HG02870 (cell line): ENCODE measurements around the gene TAS2R46.
"Not testable (repeated sequence)": the region's sequence is repeated elsewhere in the genome, so short reads cannot be mapped to it uniquely, and the experiment has no call there.

Experiments used
- ATAC-seq: cut with Tn5 transposase; IDR thresholded peaks from one replicate; pipeline ENCODE4 v1.9.1; 2021; ENCODE audit warnings: mild to moderate bottlenecking, moderate library complexity; ENCODE audit not compliant: unreplicated experiment

Gene TAS2R46

DNA sequence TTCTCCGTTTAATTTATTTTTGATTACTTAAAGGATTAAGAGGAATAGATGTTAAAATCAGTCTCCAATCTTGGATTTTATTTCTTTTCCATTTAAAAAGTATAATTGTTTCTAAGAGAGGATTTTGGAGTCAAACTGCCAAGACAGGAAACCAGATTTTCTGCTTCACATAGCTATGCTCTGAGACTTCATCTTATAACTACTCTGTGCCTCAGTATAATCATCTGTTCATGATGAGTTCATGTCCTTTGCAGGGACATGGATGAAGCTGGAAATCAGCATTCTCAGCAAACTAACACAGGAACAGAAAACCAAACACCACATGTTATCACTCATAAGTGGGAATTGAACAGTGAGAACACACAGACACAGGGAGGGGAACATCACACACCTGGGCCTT lies 21.9 kb downstream of the TAS2R46 start:
- ATAC-seq = no peak

- ATAC-seq = no peak
Measured at GRCh38 chr12:11039171-11039570, 22.9 kb downstream of the TAS2R46 start.

DNA sequence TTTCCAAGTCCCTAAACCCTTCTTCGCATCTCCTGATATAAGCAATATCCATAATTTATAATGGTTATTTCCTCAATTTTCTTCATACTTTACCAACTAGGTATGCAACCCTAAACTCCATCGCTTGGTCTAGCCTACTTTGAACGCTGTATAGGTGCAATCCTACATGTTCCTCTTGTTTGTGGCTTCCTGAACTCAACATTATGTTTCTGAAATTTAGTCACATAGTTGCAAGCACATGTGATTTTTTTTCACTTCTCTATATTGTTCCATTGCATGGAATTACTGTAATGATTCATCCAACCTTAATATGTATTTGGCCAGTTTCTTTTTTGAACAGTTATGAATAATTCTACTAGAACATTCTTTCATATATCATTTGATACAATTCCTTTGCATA lies 28.1 kb downstream of the TAS2R46 start:
- ATAC-seq = not testable (repeated sequence)

GRCh38 chr12:11031307-11031706 lies 30.8 kb downstream of the TAS2R46 start, which contains the start of gene TAS2R31:
Gene TAS2R31 (minus strand): TSS chr12:11031407. CDS start chr12:11031335, 72 bp downstream.
- no peak for ATAC-seq

GRCh38 chr12:11026118-11026517 lies 36.0 kb downstream of the TAS2R46 start:
- ATAC-seq = no peak

DNA sequence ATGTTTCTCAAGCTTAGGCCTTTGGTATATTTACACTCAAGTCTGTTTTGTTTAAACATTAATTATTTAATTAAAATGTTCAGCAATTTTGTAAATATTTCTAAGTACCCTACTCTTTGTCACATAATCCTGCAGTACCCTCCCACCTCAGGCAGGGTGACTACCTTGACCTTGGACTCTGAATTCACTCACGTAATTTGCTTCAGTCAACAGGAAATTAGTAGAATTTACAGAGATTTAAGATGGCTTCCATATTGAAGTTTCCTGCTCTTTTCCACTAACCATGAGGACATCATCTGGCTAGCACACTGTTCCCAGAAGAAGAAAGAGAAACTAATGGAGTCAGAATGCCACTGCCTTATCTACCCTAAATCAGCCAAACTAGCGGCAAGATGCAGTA lies 38.7 kb downstream of the TAS2R46 start:
- ATAC-seq = no peak

DNA sequence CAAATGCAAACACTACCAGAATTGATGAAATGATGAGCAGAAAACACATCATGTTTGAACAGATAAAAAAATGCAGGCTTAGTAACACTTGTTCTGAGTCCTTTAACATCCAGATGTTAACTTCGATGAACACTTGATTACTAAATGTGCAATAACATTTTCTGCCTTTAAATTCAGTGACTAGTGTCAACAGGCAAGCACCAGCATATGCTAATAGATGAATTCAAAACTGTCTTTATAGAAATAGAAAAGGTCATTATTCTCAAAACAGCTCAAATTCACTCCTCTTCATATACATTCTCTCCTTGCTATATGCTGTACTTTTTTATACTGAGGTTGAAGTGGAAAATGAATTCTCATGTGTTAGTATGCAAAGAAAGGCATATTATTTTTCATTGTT lies 39.6 kb downstream of the TAS2R46 start, which contains the start of gene TAS2R19:
TSS of gene TAS2R19 (minus strand) at position 101 of the 400 bp plus-strand sequence. CDS start at position 52, 49 bp downstream.
- ATAC-seq = no peak

GRCh38 chr12:11016937-11017336 lies 45.2 kb downstream of the TAS2R46 start:
- no peak for ATAC-seq

GRCh38 chr12:11015775-11016430 lies 46.2 kb downstream of the TAS2R46 start:
- no peak for ATAC-seq

DNA sequence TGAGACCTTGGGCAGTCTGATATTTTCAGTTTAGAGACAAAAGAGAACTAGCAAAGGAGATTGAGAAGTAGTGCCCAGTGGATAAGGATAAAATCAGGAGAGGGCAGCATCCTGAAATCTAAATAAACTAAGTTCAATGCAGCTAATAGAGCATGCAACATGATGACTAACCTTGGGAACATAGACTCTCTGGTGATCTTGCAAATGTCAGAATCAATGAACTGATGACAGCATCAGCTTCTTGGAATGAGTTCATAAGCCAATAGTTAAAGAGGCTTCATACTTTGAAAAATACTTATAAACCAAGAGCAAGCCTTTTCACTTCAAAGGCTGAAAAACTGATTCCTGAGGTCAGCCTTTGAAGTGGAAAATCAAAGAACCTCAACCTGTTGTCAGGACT lies 47.9 kb downstream of the TAS2R46 start:
- ATAC-seq = no peak
